Nephron progenitor cell (in vitro differentiated cells): ENCODE measurements around the gene COPS4.
A peak's percentile ranks its signal among the peaks of the same experiment; 100 is the strongest.
"Not testable (repeated sequence)": the region's sequence is repeated elsewhere in the genome, so short reads cannot be mapped to it uniquely, and the experiment has no call there.

Experiments used
- DNase-seq: peaks from one replicate; pipeline ENCODE4 v3.0.0; 2021
- H3K27ac Mint-ChIP-seq: 2 replicates; pipeline ENCODE4 v1.8.0; 2021; ENCODE audit warnings: mild to moderate bottlenecking, moderate library complexity, mixed read lengths
- H3K27me3 Mint-ChIP-seq: 2 replicates; pipeline ENCODE4 v1.8.0; 2021; ENCODE audit warnings: mild to moderate bottlenecking, low read depth, mixed read lengths; ENCODE audit not compliant: poor library complexity
- H3K36me3 Mint-ChIP-seq: 2 replicates; pipeline ENCODE4 v1.8.0; 2021; ENCODE audit warnings: low read depth, mixed read lengths
- H3K4me1 Mint-ChIP-seq: 2 replicates; pipeline ENCODE4 v1.8.0; 2021; ENCODE audit warnings: mixed read lengths
- H3K4me3 Mint-ChIP-seq: 2 replicates; pipeline ENCODE4 v1.8.0; 2021; ENCODE audit warnings: mild to moderate bottlenecking, moderate library complexity, mixed read lengths
- H3K9me3 Mint-ChIP-seq: 2 replicates; pipeline ENCODE4 v1.8.0; 2021; ENCODE audit warnings: mild to moderate bottlenecking, moderate library complexity, mixed read lengths
- TF ChIP-seq, protein P1 (sequence below): fragments of 200-600 bp; sonication (generic); IDR thresholded peaks from 2 replicates; pipeline ENCODE4 v1.5.0; 2021; ENCODE audit warnings: antibody characterized with exemption

Gene COPS4

GRCh38 chr4:83074086-83074704 is 39.2 kb downstream of the COPS4 start:
- Mint-ChIP-seq H3K27me3 (peaks cover 3% of the 10 kb centered on the region), H3K4me3 (no peak overlapping the region), H3K27ac (no peak overlapping the region), H3K4me1 (no peaks in the 10 kb centered on the region), H3K9me3 (peaks cover 9% of the 10 kb centered on the region), H3K36me3 (peaks cover 63% of the 10 kb centered on the region)
- TF ChIP-seq, protein P1, sequence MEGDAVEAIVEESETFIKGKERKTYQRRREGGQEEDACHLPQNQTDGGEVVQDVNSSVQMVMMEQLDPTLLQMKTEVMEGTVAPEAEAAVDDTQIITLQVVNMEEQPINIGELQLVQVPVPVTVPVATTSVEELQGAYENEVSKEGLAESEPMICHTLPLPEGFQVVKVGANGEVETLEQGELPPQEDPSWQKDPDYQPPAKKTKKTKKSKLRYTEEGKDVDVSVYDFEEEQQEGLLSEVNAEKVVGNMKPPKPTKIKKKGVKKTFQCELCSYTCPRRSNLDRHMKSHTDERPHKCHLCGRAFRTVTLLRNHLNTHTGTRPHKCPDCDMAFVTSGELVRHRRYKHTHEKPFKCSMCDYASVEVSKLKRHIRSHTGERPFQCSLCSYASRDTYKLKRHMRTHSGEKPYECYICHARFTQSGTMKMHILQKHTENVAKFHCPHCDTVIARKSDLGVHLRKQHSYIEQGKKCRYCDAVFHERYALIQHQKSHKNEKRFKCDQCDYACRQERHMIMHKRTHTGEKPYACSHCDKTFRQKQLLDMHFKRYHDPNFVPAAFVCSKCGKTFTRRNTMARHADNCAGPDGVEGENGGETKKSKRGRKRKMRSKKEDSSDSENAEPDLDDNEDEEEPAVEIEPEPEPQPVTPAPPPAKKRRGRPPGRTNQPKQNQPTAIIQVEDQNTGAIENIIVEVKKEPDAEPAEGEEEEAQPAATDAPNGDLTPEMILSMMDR = peak; percentile 65
- peak; percentile 30 for DNase-seq

GRCh38 chr4:83074783-83075182 is 39.8 kb downstream of the COPS4 start:
- H3K9me3 Mint-ChIP-seq = not testable (repeated sequence)

DNA sequence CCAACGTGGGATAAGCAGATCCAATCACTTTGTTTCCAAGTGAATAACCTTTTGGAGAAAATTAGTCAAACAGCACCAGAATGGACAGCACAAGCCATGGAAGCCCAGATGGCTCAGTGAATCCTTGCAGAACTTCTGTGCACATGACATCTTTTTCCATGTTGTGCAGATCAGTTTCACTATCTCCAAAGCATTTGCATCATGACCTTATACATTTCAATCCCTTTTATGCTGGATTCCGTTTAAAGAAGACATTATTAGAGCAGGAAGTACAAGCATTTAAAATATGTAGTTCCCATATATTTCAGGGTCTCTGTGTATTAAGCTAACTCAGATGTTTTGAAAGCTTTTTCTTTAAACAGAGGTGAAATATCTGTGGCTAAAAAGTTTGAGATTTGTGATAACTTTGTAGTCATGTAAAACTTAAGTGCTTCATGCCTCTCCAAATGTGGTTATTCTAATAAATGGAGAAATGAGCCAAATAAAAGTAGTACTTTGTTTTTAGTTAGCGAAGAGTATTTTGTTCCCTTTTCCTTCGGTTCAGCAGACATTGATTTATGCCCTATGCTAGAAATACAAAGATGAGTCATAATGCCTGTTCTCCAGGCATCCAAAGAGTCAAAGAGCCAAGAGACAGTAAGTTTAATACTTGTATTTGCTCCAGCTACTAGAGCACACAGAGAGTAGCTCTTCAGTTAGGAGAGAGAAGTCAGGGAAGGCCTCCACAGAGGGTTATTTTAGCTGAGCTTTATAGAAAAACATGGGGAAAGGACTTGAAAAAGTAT is 40.5 kb downstream of the COPS4 start:
- Mint-ChIP-seq H3K27me3 (peaks cover 3% of the 10 kb centered on the region), H3K9me3 (peaks cover 9% of the 10 kb centered on the region), H3K4me1 (no peaks in the 10 kb centered on the region), H3K4me3 (no peak overlapping the region), H3K36me3 (peaks cover 51% of the 10 kb centered on the region), H3K27ac (no peak overlapping the region)
- TF ChIP-seq, protein P1 = no peak
- no peak for DNase-seq

More at GRCh38 chr4:83074783-83075182, 39.8 kb downstream of the COPS4 start:
- not testable (repeated sequence) for H3K4me3 Mint-ChIP-seq, H3K27ac Mint-ChIP-seq, H3K27me3 Mint-ChIP-seq, DNase-seq, H3K4me1 Mint-ChIP-seq
- peaks cover 58% of the 10 kb centered on the region for H3K36me3 Mint-ChIP-seq

DNA sequence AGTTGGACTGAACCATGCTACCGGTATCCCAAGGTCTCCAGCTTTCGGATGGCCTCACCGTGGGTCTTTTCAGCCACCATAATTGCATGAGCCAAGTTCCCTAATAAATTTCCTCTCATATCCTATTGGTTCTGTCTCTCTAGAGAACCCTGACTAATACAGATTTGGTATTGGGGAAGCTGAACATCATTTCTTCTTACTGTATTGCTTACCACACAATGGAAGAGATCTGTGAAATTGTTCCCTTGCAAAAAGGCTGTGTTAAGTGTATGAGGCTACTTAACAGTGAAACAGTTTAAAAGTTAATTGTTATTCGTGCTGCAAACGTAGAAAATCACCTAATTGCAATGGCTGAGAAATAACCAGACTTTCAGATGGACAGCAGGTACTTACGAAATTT is 45.6 kb downstream of the COPS4 start:
- DNase-seq = no peak
- Mint-ChIP-seq H3K4me3 (no peak overlapping the region), H3K4me1 (peaks cover 7% of the 10 kb centered on the region), H3K9me3 (peaks cover 23% of the 10 kb centered on the region), H3K36me3 (peaks cover 34% of the 10 kb centered on the region), H3K27me3 (peaks cover 7% of the 10 kb centered on the region), H3K27ac (no peak overlapping the region)
- TF ChIP-seq, protein P1 = no peak

DNA sequence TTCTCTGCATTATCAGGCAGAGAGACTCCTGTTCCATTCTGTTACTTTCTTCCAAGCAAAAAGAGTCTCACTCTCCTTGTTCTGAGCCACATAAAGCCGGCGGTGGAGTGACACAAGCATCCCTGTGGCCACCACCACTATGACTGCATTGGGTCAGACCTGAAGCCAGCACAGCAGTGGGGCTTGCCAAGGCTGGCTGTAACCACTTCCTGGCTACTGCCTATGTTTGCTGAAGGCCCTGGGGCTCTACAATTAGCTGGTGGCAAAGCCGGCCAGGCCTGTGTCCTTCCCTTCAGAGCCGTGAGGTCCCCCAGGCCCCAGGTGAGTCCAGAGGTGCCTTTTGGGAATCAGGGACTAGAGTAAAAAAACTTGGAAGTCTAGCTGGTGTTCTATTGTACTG is 47.8 kb downstream of the COPS4 start:
- Mint-ChIP-seq H3K27me3 (peaks cover 4% of the 10 kb centered on the region), H3K36me3 (peaks cover 14% of the 10 kb centered on the region), H3K4me3 (no peak overlapping the region), H3K9me3 (peaks cover 14% of the 10 kb centered on the region), H3K27ac (no peak overlapping the region), H3K4me1 (peaks cover 10% of the 10 kb centered on the region)
- TF ChIP-seq, protein P1 = no peak
- DNase-seq = no peak

GRCh38 chr4:83083925-83084475 is 49.0 kb downstream of the COPS4 start:
- Mint-ChIP-seq H3K4me3 (no peak overlapping the region), H3K9me3 (peaks cover 14% of the 10 kb centered on the region), H3K27me3 (peaks cover 4% of the 10 kb centered on the region), H3K36me3 (peaks cover 5% of the 10 kb centered on the region), H3K4me1 (peaks cover 10% of the 10 kb centered on the region), H3K27ac (peak overlapping the region; percentile 36)
- TF ChIP-seq, protein P1 = no peak
- no peak for DNase-seq

DNA sequence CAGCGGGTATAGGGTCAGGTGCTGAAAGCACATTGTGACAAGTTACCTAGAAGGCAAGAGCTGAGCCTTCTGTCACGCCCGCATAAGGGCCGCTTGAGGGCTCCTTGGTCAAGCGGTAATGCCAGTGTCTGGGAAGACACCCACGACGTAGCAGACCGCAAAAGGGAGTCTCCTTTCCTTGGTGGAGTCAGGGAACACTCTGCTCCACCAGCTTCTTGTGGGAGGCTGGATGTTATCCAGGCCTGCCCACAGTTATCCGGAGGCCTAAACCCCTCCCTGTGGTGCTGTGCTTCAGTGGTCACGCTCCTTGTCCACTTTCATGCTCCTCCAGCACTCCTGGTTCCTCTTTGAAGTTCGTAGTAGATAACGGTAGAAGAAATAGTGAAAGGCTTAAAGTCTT is 50.0 kb downstream of the COPS4 start:
- not testable (repeated sequence) for DNase-seq, H3K36me3 Mint-ChIP-seq, H3K4me3 Mint-ChIP-seq, H3K27ac Mint-ChIP-seq, H3K27me3 Mint-ChIP-seq, H3K4me1 Mint-ChIP-seq
- peaks cover 14% of the 10 kb centered on the region for H3K9me3 Mint-ChIP-seq
